CD4-positive, CD25-positive, alpha-beta regulatory T cell (primary cell): ENCODE results near the gene MKI67. TPM values are rescaled to one million over a fixed set of nuclear protein-coding genes. Genes with fewer than 3 reads are reported as not detected.

Experiments
- ATAC-seq, 2 donors: fragments of 150-1000 bp; cut with Tn5 transposase; one replicate each; pipeline ENCODE4 v1.10.0; 2021; ENCODE audit warnings: low read depth in 2 of 2, moderate number of reproducible peaks in 2 of 2, moderate library complexity in 1 of 2
- DNase-seq, 3 donors: peaks; one replicate each; pipeline versions ENCODE4 v3.0.0 to v3.0.0-alpha.2; 2012 to 2022; ENCODE audit warnings: mixed read lengths in 1 of 3
- H3K27ac ChIP-seq: one replicate; pipeline ENCODE4 v1.7.0; 2013; ENCODE audit warnings: mild to moderate bottlenecking, low read length; ENCODE audit not compliant: insufficient read depth, poor library complexity, severe bottlenecking
- H3K27me3 ChIP-seq: one replicate; pipeline ENCODE4 v1.7.0; 2013; ENCODE audit warnings: low read length; ENCODE audit not compliant: control insufficient read depth, insufficient read depth
- H3K36me3 ChIP-seq: one replicate; pipeline ENCODE4 v1.7.0; 2013; ENCODE audit warnings: mild to moderate bottlenecking, low read length, moderate library complexity; ENCODE audit not compliant: control insufficient read depth, insufficient read depth
- H3K4me1 ChIP-seq: 2 replicates; pipeline ENCODE4 v1.7.0; 2013; ENCODE audit warnings: mild to moderate bottlenecking, low read length; ENCODE audit not compliant: insufficient read depth, control insufficient read depth, poor library complexity, severe bottlenecking
- H3K4me3 ChIP-seq: one replicate; pipeline ENCODE4 v1.7.0; 2013; ENCODE audit warnings: low read depth, mild to moderate bottlenecking, low read length, moderate library complexity
- H3K9me3 ChIP-seq, 2 experiments: 1 replicate in 1 of 2; 2 replicates in 1 of 2; pipeline ENCODE4 v1.7.0; 2013; ENCODE audit warnings: low read length in 2 of 2, mild to moderate bottlenecking in 1 of 2, moderate library complexity in 1 of 2; ENCODE audit not compliant: control insufficient read depth in 2 of 2
- H3K27ac Mint-ChIP-seq, 3 donors: one replicate each; pipeline ENCODE4 v1.8.0; 2020 to 2022; ENCODE audit warnings: mild to moderate bottlenecking in 3 of 3, mixed read lengths in 3 of 3, moderate library complexity in 2 of 3
- H3K27me3 Mint-ChIP-seq: one replicate; pipeline ENCODE4 v1.8.0; 2022; ENCODE audit warnings: mild to moderate bottlenecking, mixed read lengths
- H3K36me3 Mint-ChIP-seq: one replicate; pipeline ENCODE4 v1.8.0; 2020; ENCODE audit warnings: mixed read lengths
- H3K4me1 Mint-ChIP-seq, 4 donors: one replicate each; pipeline ENCODE4 v1.8.0; 2020 to 2022; ENCODE audit warnings: mixed read lengths in 4 of 4, mild to moderate bottlenecking in 1 of 4
- H3K4me3 Mint-ChIP-seq, 4 donors: one replicate each; pipeline ENCODE4 v1.8.0; 2020 to 2022; ENCODE audit warnings: mild to moderate bottlenecking in 4 of 4, mixed read lengths in 4 of 4, moderate library complexity in 3 of 4
- H3K9me3 Mint-ChIP-seq, 7 donors: one replicate each; pipeline ENCODE4 v1.8.0; 2020 to 2022; ENCODE audit warnings: mixed read lengths in 7 of 7, mild to moderate bottlenecking in 3 of 7, moderate library complexity in 2 of 7
- polyA plus RNA-seq, 4 donors: library from polyadenylated mRNA; unstranded; fragments of 300-500 nt; fragmentation: Illumina TruSeq; gene quantifications; one replicate each; pipeline ENCODE4 v1.2.3, GENCODE V29; 2021
- total RNA-seq: library from RNA; stranded (reverse); gene quantifications from one replicate; pipeline ENCODE4 v1.2.3, GENCODE V29; 2022

Gene MKI67
- total and polyA plus RNA-seq, 5 donors from 2014 or later: 0.06 to 13.5 (median 0.90) TPM

GRCh38 chr10:128125416-128125943 is 743 bp downstream of the MKI67 start:
- peak overlapping the region in 2 of 3 donors; percentile 67 to 89 for H3K27ac Mint-ChIP-seq
- H3K9me3 ChIP-seq: no peaks in the 10 kb centered on the region
- no peaks in the 10 kb centered on the region for H3K36me3 Mint-ChIP-seq
- no peak for ATAC-seq
- peaks cover 0 to 2% (median 0%) of the 10 kb centered on the region in 7 donors for H3K9me3 Mint-ChIP-seq
- peak overlapping the region; percentile 14 for H3K27ac ChIP-seq
- no peaks in the 10 kb centered on the region for H3K27me3 ChIP-seq
- peak overlapping the region; percentile 93 for H3K4me3 ChIP-seq
- peak in 2 of 3 donors; percentile 34 to 42 for DNase-seq
- peaks cover 29 to 51% (median 44%) of the 10 kb centered on the region in 4 donors for H3K4me1 Mint-ChIP-seq
- no peaks in the 10 kb centered on the region for H3K27me3 Mint-ChIP-seq
- H3K36me3 ChIP-seq: no peaks in the 10 kb centered on the region
- peaks cover 47% of the 10 kb centered on the region for H3K4me1 ChIP-seq
- H3K4me3 Mint-ChIP-seq: peak overlapping the region; percentile 95 to 100 (median 98)

DNA sequence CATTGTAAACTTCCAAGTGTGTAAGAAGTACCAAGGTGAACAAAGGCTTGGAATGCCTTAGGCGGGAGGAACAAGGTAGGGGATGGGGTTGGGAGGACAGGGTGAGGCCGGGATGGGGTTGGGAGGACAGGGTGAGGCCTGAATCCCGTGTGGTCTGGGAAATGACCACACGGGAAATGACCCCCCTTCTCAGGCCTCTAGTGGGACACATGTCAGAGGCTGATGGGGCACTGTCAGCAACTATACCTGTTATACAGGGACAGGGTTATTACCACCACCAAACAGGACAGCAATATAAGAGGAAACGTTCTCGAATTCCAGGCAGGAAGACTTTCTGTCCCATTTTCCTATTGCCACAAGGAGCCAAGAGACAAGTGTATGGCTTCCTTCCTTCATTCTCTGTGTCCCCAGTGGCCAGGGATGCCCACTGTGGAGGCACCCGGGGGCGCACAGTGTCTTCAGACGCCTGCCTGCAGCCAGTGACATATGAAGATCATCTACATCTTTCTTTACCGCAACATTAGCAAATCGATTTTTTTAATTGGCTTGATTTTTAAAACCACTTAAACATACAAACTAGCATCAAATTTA is 1.3 kb downstream of the MKI67 start:
- Histone ChIP-seq H3K9me3 (no peaks in the 10 kb centered on the region), H3K27me3 (no peaks in the 10 kb centered on the region), H3K4me1 (peaks cover 47% of the 10 kb centered on the region), H3K4me3 (peak overlapping the region; percentile 93), H3K36me3 (no peaks in the 10 kb centered on the region), H3K27ac (peak overlapping the region; percentile 26)
- peak overlapping the region in 2 of 3 donors; percentile 67 to 89 for H3K27ac Mint-ChIP-seq
- peak overlapping the region; percentile 95 to 100 (median 98) for H3K4me3 Mint-ChIP-seq
- no peaks in the 10 kb centered on the region for H3K27me3 Mint-ChIP-seq
- H3K9me3 Mint-ChIP-seq: peaks cover 0 to 2% (median 0%) of the 10 kb centered on the region in 7 donors
- DNase-seq: peak in 1 of 3 donors; percentile 19
- no peak for ATAC-seq
- peaks cover 29 to 55% (median 47%) of the 10 kb centered on the region in 4 donors for H3K4me1 Mint-ChIP-seq
- no peaks in the 10 kb centered on the region for H3K36me3 Mint-ChIP-seq

- H3K4me1 Mint-ChIP-seq: peaks cover 30 to 61% (median 52%) of the 10 kb centered on the region in 4 donors
- no peaks in the 10 kb centered on the region for H3K9me3 ChIP-seq
- no peak overlapping the region for H3K27ac ChIP-seq
- H3K4me3 ChIP-seq: peak overlapping the region; percentile 93
- peak overlapping the region in 2 of 3 donors; percentile 67 to 78 for H3K27ac Mint-ChIP-seq
- H3K4me1 ChIP-seq: peaks cover 47% of the 10 kb centered on the region
- H3K36me3 ChIP-seq: no peaks in the 10 kb centered on the region
- no peaks in the 10 kb centered on the region for H3K27me3 Mint-ChIP-seq
- no peaks in the 10 kb centered on the region for H3K27me3 ChIP-seq
- no peak for DNase-seq
- no peaks in the 10 kb centered on the region for H3K36me3 Mint-ChIP-seq
- no peak for ATAC-seq
- H3K9me3 Mint-ChIP-seq: peaks cover 0 to 2% (median 0%) of the 10 kb centered on the region in 7 donors
- peak overlapping the region; percentile 29 to 100 (median 98) for H3K4me3 Mint-ChIP-seq
These were observed 2.4 kb downstream of the MKI67 start for GRCh38 chr10:128123846-128124245.

GRCh38 chr10:128122931-128123330 is 3.3 kb downstream of the MKI67 start:
- H3K27me3 Mint-ChIP-seq: no peaks in the 10 kb centered on the region
- H3K9me3 Mint-ChIP-seq: peaks cover 0 to 2% (median 0%) of the 10 kb centered on the region in 7 donors
- Histone ChIP-seq H3K9me3 (no peaks in the 10 kb centered on the region), H3K4me3 (peak overlapping the region; percentile 93), H3K27ac (no peak overlapping the region), H3K36me3 (no peaks in the 10 kb centered on the region), H3K27me3 (no peaks in the 10 kb centered on the region), H3K4me1 (peaks cover 47% of the 10 kb centered on the region)
- DNase-seq (no peak), ATAC-seq (no peak)
- peaks cover 30 to 66% (median 52%) of the 10 kb centered on the region in 4 donors for H3K4me1 Mint-ChIP-seq
- peak overlapping the region in 2 of 3 donors; percentile 29 to 78 for H3K27ac Mint-ChIP-seq
- peak overlapping the region; percentile 4 to 98 (median 29) for H3K4me3 Mint-ChIP-seq
- no peaks in the 10 kb centered on the region for H3K36me3 Mint-ChIP-seq

- ATAC-seq (no peak), DNase-seq (no peak)
- H3K9me3 Mint-ChIP-seq: peaks cover 0 to 2% (median 0%) of the 10 kb centered on the region in 7 donors
- H3K27me3 Mint-ChIP-seq: no peaks in the 10 kb centered on the region
- H3K4me1 Mint-ChIP-seq: peaks cover 26 to 66% (median 47%) of the 10 kb centered on the region in 4 donors
- H3K36me3 Mint-ChIP-seq: no peaks in the 10 kb centered on the region
- H3K27me3 ChIP-seq: no peaks in the 10 kb centered on the region
- H3K4me3 Mint-ChIP-seq: peak overlapping the region in 2 of 4 donors; percentile 30 to 43
- H3K4me3 ChIP-seq: peak overlapping the region; percentile 93
- no peak overlapping the region for H3K27ac ChIP-seq
- no peaks in the 10 kb centered on the region for H3K9me3 ChIP-seq
- peaks cover 43% of the 10 kb centered on the region for H3K4me1 ChIP-seq
- no peaks in the 10 kb centered on the region for H3K36me3 ChIP-seq
- peak overlapping the region in 2 of 3 donors; percentile 55 to 60 for H3K27ac Mint-ChIP-seq
These were observed 4.3 kb downstream of the MKI67 start for GRCh38 chr10:128121750-128122412.

- Mint-ChIP-seq H3K4me1 (peaks cover 8 to 54% (median 17%) of the 10 kb centered on the region in 4 donors), H3K27ac (peak overlapping the region in 2 of 3 donors; percentile 52 to 73), H3K9me3 (no peaks in the 10 kb centered on the region), H3K27me3 (no peaks in the 10 kb centered on the region), H3K36me3 (no peaks in the 10 kb centered on the region), H3K4me3 (no peak overlapping the region)
- no peaks in the 10 kb centered on the region for H3K36me3 ChIP-seq
- peaks cover 4% of the 10 kb centered on the region for H3K4me1 ChIP-seq
- no peak overlapping the region for H3K4me3 ChIP-seq
- ATAC-seq (no peak), DNase-seq (no peak)
- no peaks in the 10 kb centered on the region for H3K9me3 ChIP-seq
- H3K27ac ChIP-seq: no peak overlapping the region
- no peaks in the 10 kb centered on the region for H3K27me3 ChIP-seq
These were observed 9.2 kb downstream of the MKI67 start for GRCh38 chr10:128116851-128117615.

GRCh38 chr10:128116187-128116586 is 10.0 kb downstream of the MKI67 start:
- Mint-ChIP-seq H3K27ac (peak overlapping the region; percentile 42 to 73 (median 52)), H3K27me3 (no peaks in the 10 kb centered on the region), H3K4me1 (peaks cover 8 to 55% (median 23%) of the 10 kb centered on the region in 4 donors), H3K9me3 (no peaks in the 10 kb centered on the region), H3K4me3 (peak overlapping the region in 1 of 4 donors; percentile 1), H3K36me3 (no peaks in the 10 kb centered on the region)
- Histone ChIP-seq H3K36me3 (no peaks in the 10 kb centered on the region), H3K27ac (no peak overlapping the region), H3K4me1 (peaks cover 4% of the 10 kb centered on the region), H3K4me3 (no peak overlapping the region), H3K27me3 (no peaks in the 10 kb centered on the region), H3K9me3 (no peaks in the 10 kb centered on the region)
- DNase-seq: no peak
- ATAC-seq: no peak
